ENCODE results near the gene HDAC1.

The HDAC1 gene

DNA sequence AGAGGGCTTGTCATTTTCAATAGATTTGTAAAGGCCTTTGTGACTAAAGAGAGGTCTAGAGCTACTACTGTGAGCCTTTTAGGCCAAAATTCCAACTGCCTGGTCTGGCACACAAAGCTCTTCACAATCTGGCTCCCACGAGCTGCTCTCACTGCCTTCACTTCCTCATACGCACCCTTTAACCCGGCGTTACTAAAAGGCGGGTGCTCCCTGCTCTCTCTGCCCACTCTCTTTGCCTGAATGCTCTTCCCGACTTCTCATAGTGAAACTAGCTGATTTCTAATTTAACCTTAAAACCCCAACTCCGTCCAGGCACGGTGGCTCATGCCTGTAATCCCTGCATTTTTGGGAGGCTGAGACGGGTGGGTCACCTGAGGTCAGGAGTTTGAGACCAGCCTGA lies 88.2 kb downstream of the HDAC1 start:
- no peak for DNase-seq

Data from NCI-H2029 treated with DMSO at 0.1 percent for 48 hours (cell line).